Neural cell (in vitro differentiated cells): Measurements from ENCODE around the gene C16orf74. TPM values are rescaled to one million over a fixed set of nuclear protein-coding genes. Genes with fewer than 3 reads are reported as not detected.

ENCODE experiments used
- H2AFZ ChIP-seq: fragments of 200-600, 300-800 bp; sonication (generic), shearing (Covaris generic); 2 replicates; pipeline ENCODE4 v1.6.0; 2014; ENCODE audit warnings: low read depth, mild to moderate bottlenecking, antibody characterized with exemption, low read length, moderate library complexity
- H3F3A ChIP-seq: fragments of 200-600 bp; shearing (Covaris generic); 2 replicates; pipeline ENCODE4 v1.6.1; 2016; ENCODE audit warnings: mild to moderate bottlenecking, moderate library complexity, mixed read lengths, antibody characterized with exemption, low read length; ENCODE audit not compliant: insufficient read depth, poor library complexity, severe bottlenecking
- H3K27ac ChIP-seq: fragments of 200-600, 300-800 bp; sonication (generic), shearing (Covaris generic); 2 replicates; pipeline ENCODE4 v1.5.1; 2014; ENCODE audit warnings: mild to moderate bottlenecking, low read length, moderate library complexity
- H3K27me3 ChIP-seq: fragments of 300-800, 200-600 bp; sonication (generic), shearing (Covaris generic); 2 replicates; pipeline ENCODE4 v1.6.0; 2014; ENCODE audit warnings: mild to moderate bottlenecking, low read depth, low read length, moderate library complexity; ENCODE audit not compliant: insufficient read depth
- H3K36me3 ChIP-seq: fragments of 300-800, 200-600 bp; sonication (generic), shearing (Covaris generic); 2 replicates; pipeline ENCODE4 v1.5.1; 2014; ENCODE audit warnings: mild to moderate bottlenecking, antibody characterized with exemption, low read length, moderate library complexity; ENCODE audit not compliant: insufficient read depth
- H3K4me2 ChIP-seq: fragments of 300-800, 200-600 bp; sonication (generic), shearing (Covaris generic); 2 replicates; pipeline ENCODE4 v1.6.0; 2014; ENCODE audit warnings: mild to moderate bottlenecking, low read length
- H3K4me3 ChIP-seq: fragments of 300-800, 200-600 bp; sonication (generic), shearing (Covaris generic); 2 replicates; pipeline ENCODE4 v1.5.1; 2014; ENCODE audit warnings: mild to moderate bottlenecking, low read length, moderate library complexity
- H3K79me2 ChIP-seq: fragments of 200-600 bp; shearing (Covaris generic); replicated peaks from 2 replicates; pipeline ENCODE4 v1.6.0; 2014; ENCODE audit warnings: mild to moderate bottlenecking, low read length, moderate library complexity; ENCODE audit not compliant: insufficient read depth
- H3K9ac ChIP-seq: fragments of 300-800, 200-600 bp; sonication (generic), shearing (Covaris generic); 2 replicates; pipeline ENCODE4 v1.6.1; 2016; ENCODE audit warnings: mild to moderate bottlenecking, low read length, mixed read lengths
- H3K9me2 ChIP-seq: fragments of 200-600 bp; shearing (Covaris generic); 2 replicates; pipeline ENCODE4 v1.6.1; 2016; ENCODE audit warnings: mild to moderate bottlenecking, low read length, mixed read lengths; ENCODE audit not compliant: insufficient read depth
- H3K9me3 ChIP-seq: fragments of 200-600, 300-800 bp; sonication (generic), shearing (Covaris generic); 2 replicates; pipeline ENCODE4 v1.6.1; 2016; ENCODE audit warnings: mild to moderate bottlenecking, mixed run types, low read length, moderate library complexity, mixed read lengths
- H4K20me1 ChIP-seq: fragments of 200-600 bp; shearing (Covaris generic); 2 replicates; pipeline ENCODE4 v1.6.1; 2016; ENCODE audit warnings: mild to moderate bottlenecking, mixed run types; ENCODE audit not compliant: insufficient read depth
- EP300 ChIP-seq: fragments of 450-650 bp; conservative IDR thresholded peaks from 2 replicates; pipeline ENCODE4 v1.6.1; 2014; ENCODE audit warnings: antibody characterized with exemption, mild to moderate bottlenecking, moderate library complexity; ENCODE audit not compliant: poor library complexity, severe bottlenecking
- EZH2 ChIP-seq: fragments of 200-600, 300-800 bp; shearing (Covaris generic), sonication (generic); IDR thresholded peaks from 2 replicates; pipeline ENCODE4 v1.6.1; 2014; ENCODE audit warnings: antibody characterized with exemption, low read length, borderline replicate concordance, mild to moderate bottlenecking; ENCODE audit not compliant: insufficient read depth, poor library complexity, severe bottlenecking
- MXI1 ChIP-seq: fragments of 450-650 bp; conservative IDR thresholded peaks from 2 replicates; pipeline ENCODE4 v1.6.1; 2014; ENCODE audit warnings: antibody characterized with exemption, mild to moderate bottlenecking; ENCODE audit not compliant: poor library complexity, severe bottlenecking
- POLR2AphosphoS5 ChIP-seq: IDR thresholded peaks from 2 replicates; pipeline ENCODE4 v1.6.1; 2012
- RAD21 ChIP-seq: fragments of 450-650 bp; conservative IDR thresholded peaks from 2 replicates; pipeline ENCODE4 v1.6.1; 2014; ENCODE audit warnings: antibody characterized with exemption, mild to moderate bottlenecking, moderate library complexity
- SMC3 ChIP-seq: fragments of 450-650 bp; conservative IDR thresholded peaks from 2 replicates; pipeline ENCODE4 v1.6.1; 2014; ENCODE audit warnings: antibody characterized with exemption, mild to moderate bottlenecking, moderate library complexity; ENCODE audit not compliant: poor library complexity
- TAF1 ChIP-seq: IDR thresholded peaks from 2 replicates; pipeline ENCODE4 v1.6.1; 2012; ENCODE audit warnings: low read depth
- polyA plus RNA-seq: library from polyadenylated mRNA; depleted of rRNA; stranded (reverse); fragments of >200 nt; gene quantifications from 2 replicates; pipeline ENCODE4 v1.2.3, GENCODE V29; 2014
- TF ChIP-seq, protein P1 (sequence below): IDR thresholded peaks from 2 replicates; pipeline ENCODE4 v1.6.1; 2012; ENCODE audit warnings: borderline replicate concordance

The C16orf74 gene
- polyA plus RNA-seq, 1 donor from 2014 or later: not detected

DNA sequence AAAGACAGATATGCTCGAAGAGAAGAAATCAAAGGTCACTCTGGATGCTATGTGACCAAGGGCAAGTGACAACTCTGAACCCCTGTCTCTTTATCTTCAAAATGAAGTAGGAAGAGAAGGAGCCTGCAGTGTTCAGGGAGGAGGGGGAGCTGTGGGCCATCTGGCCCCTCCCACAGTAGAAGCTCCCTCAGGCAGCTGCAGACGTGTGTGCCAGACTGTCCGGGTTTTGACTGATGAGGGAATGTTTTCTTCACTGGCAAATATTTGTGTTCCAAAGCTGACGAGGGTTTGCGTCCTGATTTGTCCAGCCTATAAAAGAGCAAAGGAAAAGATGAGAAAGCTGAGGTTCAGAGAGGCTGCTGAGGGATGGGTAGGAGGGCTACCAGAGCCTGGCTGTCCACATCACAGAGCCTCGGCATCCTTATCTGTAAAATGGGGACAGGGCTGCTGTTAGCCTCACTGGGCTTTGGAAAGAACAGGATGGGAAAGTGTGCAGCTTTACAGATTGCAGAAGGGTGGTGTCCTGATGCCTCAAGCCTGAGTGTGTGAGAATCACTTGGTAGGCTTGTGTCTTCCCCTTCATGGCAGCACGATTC, 60.3 kb downstream of the C16orf74 start:
- Histone ChIP-seq H3K9me3 (no peaks in the 10 kb centered on the region), H3K9me2 (no peaks in the 10 kb centered on the region), H3K27me3 (no peaks in the 10 kb centered on the region), H3F3A (no peaks in the 10 kb centered on the region), H3K27ac (no peak overlapping the region), H3K9ac (no peak overlapping the region), H3K79me2 (peaks cover 4% of the 10 kb centered on the region), H3K36me3 (no peaks in the 10 kb centered on the region), H3K4me2 (no peak overlapping the region), H2AFZ (no peak overlapping the region), H4K20me1 (no peaks in the 10 kb centered on the region), H3K4me3 (no peak overlapping the region)
- TF ChIP-seq, protein P1, sequence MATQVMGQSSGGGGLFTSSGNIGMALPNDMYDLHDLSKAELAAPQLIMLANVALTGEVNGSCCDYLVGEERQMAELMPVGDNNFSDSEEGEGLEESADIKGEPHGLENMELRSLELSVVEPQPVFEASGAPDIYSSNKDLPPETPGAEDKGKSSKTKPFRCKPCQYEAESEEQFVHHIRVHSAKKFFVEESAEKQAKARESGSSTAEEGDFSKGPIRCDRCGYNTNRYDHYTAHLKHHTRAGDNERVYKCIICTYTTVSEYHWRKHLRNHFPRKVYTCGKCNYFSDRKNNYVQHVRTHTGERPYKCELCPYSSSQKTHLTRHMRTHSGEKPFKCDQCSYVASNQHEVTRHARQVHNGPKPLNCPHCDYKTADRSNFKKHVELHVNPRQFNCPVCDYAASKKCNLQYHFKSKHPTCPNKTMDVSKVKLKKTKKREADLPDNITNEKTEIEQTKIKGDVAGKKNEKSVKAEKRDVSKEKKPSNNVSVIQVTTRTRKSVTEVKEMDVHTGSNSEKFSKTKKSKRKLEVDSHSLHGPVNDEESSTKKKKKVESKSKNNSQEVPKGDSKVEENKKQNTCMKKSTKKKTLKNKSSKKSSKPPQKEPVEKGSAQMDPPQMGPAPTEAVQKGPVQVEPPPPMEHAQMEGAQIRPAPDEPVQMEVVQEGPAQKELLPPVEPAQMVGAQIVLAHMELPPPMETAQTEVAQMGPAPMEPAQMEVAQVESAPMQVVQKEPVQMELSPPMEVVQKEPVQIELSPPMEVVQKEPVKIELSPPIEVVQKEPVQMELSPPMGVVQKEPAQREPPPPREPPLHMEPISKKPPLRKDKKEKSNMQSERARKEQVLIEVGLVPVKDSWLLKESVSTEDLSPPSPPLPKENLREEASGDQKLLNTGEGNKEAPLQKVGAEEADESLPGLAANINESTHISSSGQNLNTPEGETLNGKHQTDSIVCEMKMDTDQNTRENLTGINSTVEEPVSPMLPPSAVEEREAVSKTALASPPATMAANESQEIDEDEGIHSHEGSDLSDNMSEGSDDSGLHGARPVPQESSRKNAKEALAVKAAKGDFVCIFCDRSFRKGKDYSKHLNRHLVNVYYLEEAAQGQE: no peak
- no peak for TF ChIP-seq POLR2AphosphoS5
- no peak for TF ChIP-seq EZH2

DNA sequence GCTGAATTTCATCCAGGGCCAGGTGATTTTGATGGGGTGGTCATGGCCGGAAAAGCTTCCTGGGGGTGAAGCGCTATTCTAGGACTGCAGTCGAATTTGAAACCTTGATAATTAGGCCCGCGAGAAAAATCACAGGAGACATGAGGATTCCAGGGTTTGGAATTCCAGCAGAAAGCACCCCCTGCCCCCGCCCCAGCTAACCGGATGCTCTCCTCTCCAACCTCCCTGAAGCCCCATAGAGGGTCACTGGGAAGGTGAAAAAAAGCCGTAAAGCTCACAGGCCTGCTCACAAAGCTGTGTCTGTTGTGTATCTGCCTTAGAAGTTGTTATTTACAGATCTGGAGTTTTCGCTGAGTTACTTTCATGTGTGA, 61.0 kb downstream of the C16orf74 start:
- Histone ChIP-seq H2AFZ (no peak overlapping the region), H4K20me1 (no peaks in the 10 kb centered on the region), H3K9ac (no peak overlapping the region), H3K36me3 (no peaks in the 10 kb centered on the region), H3K79me2 (peaks cover 4% of the 10 kb centered on the region), H3K4me3 (no peak overlapping the region), H3K27ac (no peak overlapping the region), H3K27me3 (no peaks in the 10 kb centered on the region), H3F3A (no peaks in the 10 kb centered on the region), H3K9me2 (no peaks in the 10 kb centered on the region), H3K4me2 (no peak overlapping the region), H3K9me3 (no peaks in the 10 kb centered on the region)
- TF ChIP-seq POLR2AphosphoS5 (no peak), TAF1 (no peak), MXI1 (no peak), RAD21 (no peak), EZH2 (no peak), EP300 (no peak), SMC3 (no peak)
- TF ChIP-seq, protein P1: no peak
